GM10266 (cell line): ENCODE data around the gene ZFYVE21.

Experiments used
- DNase-seq: peaks from one replicate; pipeline ENCODE4 v3.0.0; 2012; ENCODE audit errors: extremely low spot score
- TF ChIP-seq, protein P1 (sequence below): IDR thresholded peaks from 2 replicates; pipeline ENCODE4 v1.5.1; 2012; ENCODE audit warnings: mild to moderate bottlenecking, low read depth; ENCODE audit not compliant: control insufficient read depth, insufficient read depth; ENCODE audit errors: missing control alignments

ZFYVE21 gene

DNA sequence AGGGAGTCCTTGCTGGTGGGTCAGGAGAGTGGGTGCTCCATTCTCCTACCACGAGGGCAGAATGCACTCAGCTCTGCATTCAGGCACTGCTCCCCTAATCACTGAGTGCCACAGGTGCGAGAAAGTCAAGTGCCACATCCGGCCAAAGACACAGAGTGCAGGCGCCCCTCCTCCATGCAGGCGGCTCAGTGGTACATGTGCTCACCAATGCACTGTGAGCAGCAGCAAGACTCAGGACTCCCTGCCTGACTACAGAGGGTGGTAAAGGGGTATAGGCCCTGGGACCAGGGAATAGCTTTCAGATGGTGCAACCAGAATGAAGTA, 32.9 kb downstream of the ZFYVE21 start:
- no peak for DNase-seq
- TF ChIP-seq, protein P1, sequence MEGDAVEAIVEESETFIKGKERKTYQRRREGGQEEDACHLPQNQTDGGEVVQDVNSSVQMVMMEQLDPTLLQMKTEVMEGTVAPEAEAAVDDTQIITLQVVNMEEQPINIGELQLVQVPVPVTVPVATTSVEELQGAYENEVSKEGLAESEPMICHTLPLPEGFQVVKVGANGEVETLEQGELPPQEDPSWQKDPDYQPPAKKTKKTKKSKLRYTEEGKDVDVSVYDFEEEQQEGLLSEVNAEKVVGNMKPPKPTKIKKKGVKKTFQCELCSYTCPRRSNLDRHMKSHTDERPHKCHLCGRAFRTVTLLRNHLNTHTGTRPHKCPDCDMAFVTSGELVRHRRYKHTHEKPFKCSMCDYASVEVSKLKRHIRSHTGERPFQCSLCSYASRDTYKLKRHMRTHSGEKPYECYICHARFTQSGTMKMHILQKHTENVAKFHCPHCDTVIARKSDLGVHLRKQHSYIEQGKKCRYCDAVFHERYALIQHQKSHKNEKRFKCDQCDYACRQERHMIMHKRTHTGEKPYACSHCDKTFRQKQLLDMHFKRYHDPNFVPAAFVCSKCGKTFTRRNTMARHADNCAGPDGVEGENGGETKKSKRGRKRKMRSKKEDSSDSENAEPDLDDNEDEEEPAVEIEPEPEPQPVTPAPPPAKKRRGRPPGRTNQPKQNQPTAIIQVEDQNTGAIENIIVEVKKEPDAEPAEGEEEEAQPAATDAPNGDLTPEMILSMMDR: no peak

DNA sequence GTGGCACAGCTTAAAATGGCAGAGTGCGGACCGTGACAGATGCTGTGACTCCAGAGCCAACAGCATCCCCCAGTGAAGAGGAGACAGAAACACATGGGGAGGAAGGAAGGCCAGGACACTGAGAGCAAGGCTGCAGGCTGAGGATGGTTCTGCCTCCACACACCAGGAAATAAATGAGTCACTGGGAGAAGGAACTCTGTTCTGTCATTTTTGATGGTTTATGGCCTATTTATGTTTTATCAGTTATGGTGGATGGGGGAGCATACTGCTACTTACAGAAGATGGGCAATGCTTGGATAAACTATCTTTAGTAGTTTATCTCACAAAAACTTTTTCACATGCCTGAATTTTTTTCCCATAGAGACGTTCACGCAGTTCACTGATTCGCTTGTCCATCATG, 33.8 kb downstream of the ZFYVE21 start:
- no peak for DNase-seq
- TF ChIP-seq, protein P1: no peak

DNA sequence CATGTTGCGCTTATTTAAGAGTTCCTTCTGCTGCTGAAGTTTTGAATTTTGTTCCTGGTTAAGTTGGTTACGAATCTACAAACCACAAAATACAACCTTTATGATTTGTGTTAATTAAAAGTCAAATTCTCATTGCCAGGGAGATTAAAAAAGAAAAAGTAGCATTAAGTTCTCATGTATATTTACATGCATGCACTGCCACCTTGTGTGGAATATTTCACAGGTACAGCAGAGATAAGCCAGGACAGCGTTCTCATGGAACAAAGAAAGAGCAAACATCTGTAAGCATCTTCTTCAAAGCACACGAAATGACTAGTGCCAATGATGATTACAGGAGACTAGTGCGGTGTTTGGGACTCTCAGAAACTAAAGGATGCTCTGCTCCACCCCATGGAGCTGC, 34.2 kb downstream of the ZFYVE21 start:
- DNase-seq: no peak
- TF ChIP-seq, protein P1: no peak

DNA sequence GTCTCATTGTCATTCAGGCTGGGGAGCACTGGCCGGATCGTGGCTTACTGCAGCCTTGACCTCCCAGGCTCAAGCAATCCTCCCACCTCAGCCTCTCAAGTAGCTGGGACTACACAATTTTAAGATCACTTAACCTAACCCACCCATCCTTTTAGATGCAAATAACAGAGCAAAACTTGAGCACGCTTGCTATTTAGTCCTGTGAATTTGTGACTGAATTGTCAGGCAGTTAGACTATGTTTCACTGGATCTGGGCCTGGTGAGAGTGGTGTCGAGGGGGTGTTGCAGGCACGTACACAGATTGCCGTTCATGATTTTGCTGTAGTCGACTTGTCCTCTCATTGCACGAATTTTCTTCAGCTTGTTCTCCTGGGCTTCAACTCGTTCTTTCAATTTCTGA, 38.2 kb downstream of the ZFYVE21 start:
- DNase-seq: no peak
- TF ChIP-seq, protein P1: no peak

DNA sequence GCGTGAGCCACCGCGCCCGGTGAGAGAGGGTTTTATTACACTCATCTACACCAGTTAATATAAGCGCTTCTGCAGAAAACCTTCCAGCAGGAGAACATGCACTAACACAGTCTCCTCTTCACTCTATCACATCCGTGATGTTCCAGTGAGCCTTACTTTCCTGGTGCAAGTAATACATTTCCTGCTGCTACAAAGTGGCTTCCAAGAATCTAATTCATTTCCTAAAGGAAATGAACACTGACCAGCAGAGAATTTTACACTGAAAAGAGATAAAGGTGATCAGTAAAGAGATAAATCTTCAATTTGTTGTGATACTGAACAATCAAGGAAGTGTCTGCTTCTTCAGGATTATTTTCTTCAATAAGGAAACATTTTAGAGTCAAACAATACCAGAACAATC, 39.5 kb downstream of the ZFYVE21 start:
- TF ChIP-seq, protein P1: no peak
- DNase-seq: no peak

DNA sequence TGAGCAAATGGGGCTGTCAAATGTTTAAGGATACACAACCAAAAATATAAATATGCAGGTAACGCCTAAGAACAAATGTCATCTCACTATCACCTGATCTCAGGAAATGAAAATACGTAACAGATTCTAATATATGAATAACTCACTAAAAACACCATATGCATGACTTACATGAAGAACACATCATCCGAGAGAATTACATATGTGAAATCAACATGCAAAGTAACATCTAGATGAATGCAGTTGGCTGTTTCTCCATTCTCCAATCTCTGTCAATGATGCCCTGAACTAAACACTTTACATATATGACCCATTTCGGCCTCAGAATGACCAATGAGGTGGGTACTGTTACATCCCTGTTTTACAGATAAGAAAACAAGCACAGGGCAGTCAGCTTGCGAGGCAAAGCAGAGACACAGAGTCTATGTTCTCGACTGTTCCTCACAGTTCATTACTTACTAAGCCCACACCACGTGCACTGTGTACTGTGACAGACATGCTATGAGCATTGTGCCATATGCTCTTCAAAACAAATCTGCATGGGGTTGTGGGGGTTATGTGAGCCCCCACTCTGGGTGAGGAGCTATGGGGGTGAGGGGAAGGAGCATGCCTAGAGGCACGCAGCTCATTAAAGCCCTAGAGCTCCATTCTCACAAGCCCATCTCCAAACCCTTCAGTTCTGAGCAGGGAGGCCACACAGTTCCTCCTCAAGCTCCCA, 42.6 kb downstream of the ZFYVE21 start:
- DNase-seq: no peak
- TF ChIP-seq, protein P1: no peak

DNA sequence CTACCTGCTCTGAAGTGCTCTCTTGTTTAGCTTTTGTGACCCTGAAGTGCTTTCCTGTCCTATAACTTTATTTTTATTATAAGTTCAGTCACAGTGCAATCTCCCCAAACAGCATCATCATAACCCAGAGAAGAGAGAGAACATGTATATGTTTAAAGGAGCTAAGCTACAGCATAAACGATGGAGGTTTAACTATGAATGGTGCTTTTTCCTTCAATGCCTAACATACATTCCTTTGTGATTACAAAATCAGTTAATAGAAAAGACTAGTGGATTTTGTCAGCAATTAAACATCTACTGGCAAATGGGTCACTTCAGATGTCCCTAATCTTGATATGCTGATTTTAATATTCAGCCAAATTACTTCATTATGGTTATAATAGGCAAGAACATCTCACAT, 46.4 kb downstream of the ZFYVE21 start:
- TF ChIP-seq, protein P1: no peak
- DNase-seq: no peak
